PFSK-1 (cell line): Measurements from ENCODE around the gene GABRB3.

Experiments
- FOXP2 ChIP-seq: optimal IDR thresholded peaks from 2 replicates; pipeline ENCODE3; 2011; ENCODE audit warnings: borderline replicate concordance, control low read depth, inconsistent platforms; ENCODE audit not compliant: insufficient read depth; ENCODE audit errors: extremely low read length, extremely low read depth
- POLR2AphosphoS5 ChIP-seq: IDR thresholded peaks from 2 replicates; pipeline ENCODE4 v1.6.1; 2012; ENCODE audit warnings: low read depth, mild to moderate bottlenecking, control low read depth, low read length, moderate library complexity
- REST ChIP-seq, 2 experiments: IDR thresholded peaks; 2 replicates each; pipeline versions ENCODE4 v1.6.1 to v1.8.0; 2011 to 2012; ENCODE audit warnings: low read depth in 2 of 2, low read length in 2 of 2, control low read depth in 1 of 2, inconsistent platforms in 1 of 2, mild to moderate bottlenecking in 1 of 2, moderate library complexity in 1 of 2; ENCODE audit not compliant: insufficient read depth in 1 of 2
- SIN3A ChIP-seq: IDR thresholded peaks from 2 replicates; pipeline ENCODE4 v1.6.1; 2012; ENCODE audit warnings: mild to moderate bottlenecking, low read length, moderate library complexity, borderline replicate concordance; ENCODE audit not compliant: insufficient read depth
- TAF1 ChIP-seq: IDR thresholded peaks from 2 replicates; pipeline ENCODE4 v1.6.1; 2012; ENCODE audit warnings: low read length, control low read depth, borderline replicate concordance; ENCODE audit not compliant: insufficient read depth

- no peak for TF ChIP-seq POLR2AphosphoS5
- no peak for TF ChIP-seq TAF1
- TF ChIP-seq FOXP2: no peak
- no peak for TF ChIP-seq REST (IDR thresholded peaks at IDR 0.05; ENCODE audit: insufficient read depth in 1 of 2, low read depth in 2 of 2, low read length in 2 of 2)
- no peak for TF ChIP-seq SIN3A
Measured at GRCh38 chr15:26635105-26635504, 137.8 kb downstream of the GABRB3 start.
